NCI-H510A treated with DMSO at 0.1 percent for 48 hours (cell line): ENCODE data around the gene SOCS6.
"Not testable (repeated sequence)": the region's sequence is repeated elsewhere in the genome, so short reads cannot be mapped to it uniquely, and the experiment has no call there.

Source experiments
- DNase-seq: peaks from one replicate; lab custom pipeline; 2025; lab: John Stamatoyannopoulos, UW

SOCS6 gene

GRCh38 chr18:70358105-70358406 lies 69.2 kb downstream of the SOCS6 start:
- not testable (repeated sequence) for DNase-seq

GRCh38 chr18:70359071-70359470 lies 70.2 kb downstream of the SOCS6 start:
- DNase-seq = no peak

DNA sequence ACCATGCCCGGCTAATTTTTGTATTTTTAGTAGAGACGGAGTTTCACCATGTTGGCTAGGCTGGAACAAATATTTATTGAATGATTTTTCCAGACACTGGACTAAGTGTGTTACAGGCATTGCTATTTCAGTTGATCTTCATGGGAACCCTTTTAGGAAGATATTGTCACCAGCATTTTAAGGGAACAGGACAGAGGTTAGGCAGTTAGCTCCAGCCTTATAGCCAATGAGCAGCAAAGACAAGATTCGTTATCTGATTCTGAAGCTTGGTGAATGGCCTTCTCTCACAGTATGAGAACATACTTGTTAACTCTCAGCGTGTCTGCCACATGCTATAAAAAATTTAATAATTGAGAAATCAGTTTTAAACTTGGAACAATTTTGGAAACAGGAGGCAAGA lies 73.4 kb downstream of the SOCS6 start:
- DNase-seq = no peak

GRCh38 chr18:70363861-70364260 lies 75.0 kb downstream of the SOCS6 start:
- DNase-seq = no peak

DNA sequence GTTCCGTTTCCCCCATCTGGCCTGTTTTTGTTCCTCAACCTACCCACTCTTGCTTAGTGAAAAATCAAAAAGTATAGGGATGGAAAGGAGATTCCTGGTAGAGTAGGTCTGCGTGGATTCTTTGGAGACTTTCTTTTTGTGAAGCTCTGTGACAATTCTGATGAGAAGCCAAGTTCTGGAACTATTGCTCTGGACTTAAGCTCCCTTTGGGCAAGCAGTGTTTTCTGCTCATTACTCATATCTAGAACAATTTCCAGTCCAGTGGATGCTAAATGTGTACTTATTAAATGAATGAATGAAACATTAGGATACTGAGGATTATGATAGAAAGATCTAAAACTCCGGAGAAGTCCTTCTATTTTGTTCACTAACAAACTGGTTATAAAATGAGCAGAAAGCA lies 76.5 kb downstream of the SOCS6 start:
- DNase-seq = no peak

GRCh38 chr18:70366174-70366573 lies 77.3 kb downstream of the SOCS6 start:
- DNase-seq = no peak

- DNase-seq = no peak
Observed at GRCh38 chr18:70366670-70367069, 77.8 kb downstream of the SOCS6 start.

GRCh38 chr18:70367344-70367743 lies 78.5 kb downstream of the SOCS6 start:
- DNase-seq = not testable (repeated sequence)

DNA sequence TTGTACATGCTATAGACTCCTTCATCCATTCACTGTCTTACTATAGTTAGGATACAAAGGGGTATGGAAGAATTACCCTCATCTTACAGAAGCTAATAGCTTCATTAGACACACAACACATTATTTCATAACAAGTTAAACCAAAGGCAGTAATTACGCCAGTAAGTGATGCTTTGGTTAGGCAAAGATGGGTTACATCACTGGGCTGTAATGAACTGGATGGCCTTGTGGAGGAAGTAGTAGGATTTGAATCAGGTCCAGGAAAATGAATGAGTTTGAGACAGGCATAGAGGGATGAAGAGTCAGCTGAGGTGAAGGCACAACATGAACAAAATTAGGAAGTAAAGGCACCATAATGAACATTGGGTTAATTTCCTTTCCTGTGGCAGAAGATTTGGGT lies 80.1 kb downstream of the SOCS6 start:
- no peak for DNase-seq

DNA sequence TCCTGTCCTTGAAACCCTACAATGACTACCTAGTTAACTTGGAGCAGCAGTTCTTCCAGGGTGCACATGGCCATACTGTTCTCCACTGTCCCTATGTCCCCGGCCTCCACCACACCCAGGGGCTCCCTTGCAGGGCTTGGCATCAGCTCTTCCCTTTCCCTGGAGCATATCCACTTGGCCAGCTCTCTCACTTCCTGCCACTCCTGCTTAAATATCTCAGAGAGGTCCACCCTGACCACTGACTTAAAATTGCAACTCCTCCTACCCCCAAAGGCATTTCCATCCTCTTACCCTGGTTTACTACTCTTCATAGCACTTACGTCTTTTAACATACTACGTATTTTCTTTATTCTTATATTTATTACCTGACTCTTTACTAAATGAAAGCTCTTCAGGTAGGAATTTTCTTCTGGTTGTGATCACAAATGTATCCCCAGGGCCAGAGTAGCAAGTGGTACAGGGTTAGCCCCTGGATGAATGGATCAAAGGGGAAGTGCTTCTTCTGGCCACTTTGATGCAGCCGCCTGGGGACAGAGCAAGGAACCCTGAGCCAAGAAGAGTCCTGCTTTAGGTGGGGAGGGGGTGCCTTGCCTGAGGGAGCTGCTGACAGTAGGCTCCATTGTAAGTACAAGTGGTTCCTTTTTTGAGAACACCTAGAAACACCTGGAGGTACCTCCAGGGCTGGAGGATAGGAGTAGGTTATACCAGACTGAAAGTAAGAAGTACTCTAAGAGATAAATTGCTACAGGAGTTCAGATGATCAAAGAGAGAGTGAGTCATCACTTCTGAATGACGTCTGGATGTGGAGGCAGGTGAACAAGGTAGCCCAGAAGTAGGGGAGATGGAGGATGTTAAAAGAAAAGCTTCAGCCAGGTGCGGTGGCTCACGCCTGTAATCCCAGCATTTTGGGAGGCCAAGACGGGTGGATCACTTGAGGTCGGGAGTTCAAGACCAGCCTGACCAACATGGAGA lies 82.2 kb downstream of the SOCS6 start:
- no peak for DNase-seq

- DNase-seq = no peak
Observed at GRCh38 chr18:70371908-70372307, 83.1 kb downstream of the SOCS6 start.

DNA sequence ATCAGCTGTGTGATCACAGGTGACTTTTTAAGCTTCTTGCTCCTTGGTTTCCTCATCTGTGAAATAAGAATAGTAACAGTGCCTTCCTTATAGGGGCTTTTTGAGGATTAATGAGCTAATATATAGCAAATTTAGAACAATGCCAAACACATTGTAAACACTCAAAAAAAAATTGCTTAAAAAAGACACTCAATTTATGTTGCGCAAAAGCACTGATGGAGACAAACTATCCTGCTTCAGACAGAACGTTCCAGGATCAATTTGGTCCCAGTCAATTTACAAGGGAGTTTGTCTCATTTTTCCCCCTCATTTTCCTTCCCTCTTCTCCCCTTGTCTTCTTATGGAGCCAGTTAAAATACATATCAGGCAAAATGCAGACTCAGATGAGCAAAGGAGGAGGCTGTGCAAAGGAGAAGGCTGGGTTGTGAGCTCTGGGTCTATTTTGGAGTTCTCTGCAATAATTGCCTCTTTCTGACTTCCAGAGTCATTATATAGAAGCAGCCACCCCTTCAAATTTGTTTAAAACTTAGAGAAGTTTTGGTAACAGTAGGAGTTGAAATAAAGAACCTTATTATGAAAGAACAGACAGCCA lies 83.7 kb downstream of the SOCS6 start:
- no peak for DNase-seq

DNA sequence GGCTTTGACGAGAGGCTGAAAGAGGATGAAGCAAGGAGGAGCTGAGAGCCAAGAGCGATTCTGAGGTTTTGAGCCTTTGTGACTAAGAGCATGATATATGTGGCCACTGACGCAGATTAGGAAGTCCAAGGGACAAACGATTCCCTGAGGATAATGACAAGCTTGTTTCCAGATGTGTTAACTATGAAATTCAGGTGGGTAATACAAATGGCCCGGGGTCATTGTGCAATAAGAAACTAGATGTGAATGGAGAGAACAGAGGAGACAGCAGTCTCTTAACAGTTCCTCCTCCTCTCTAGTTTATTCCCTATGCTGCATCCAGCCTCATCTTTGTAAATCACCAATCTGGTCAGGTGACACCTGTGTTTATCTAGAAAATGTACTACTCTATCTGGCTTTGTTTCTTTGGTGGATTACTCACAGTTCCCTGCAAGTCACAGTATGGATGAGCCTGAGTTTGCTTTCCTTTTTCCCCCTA lies 84.2 kb downstream of the SOCS6 start:
- DNase-seq = no peak

GRCh38 chr18:70374154-70374553 lies 85.3 kb downstream of the SOCS6 start:
- DNase-seq = no peak

GRCh38 chr18:70376137-70376913 lies 87.5 kb downstream of the SOCS6 start:
- DNase-seq = no peak

DNA sequence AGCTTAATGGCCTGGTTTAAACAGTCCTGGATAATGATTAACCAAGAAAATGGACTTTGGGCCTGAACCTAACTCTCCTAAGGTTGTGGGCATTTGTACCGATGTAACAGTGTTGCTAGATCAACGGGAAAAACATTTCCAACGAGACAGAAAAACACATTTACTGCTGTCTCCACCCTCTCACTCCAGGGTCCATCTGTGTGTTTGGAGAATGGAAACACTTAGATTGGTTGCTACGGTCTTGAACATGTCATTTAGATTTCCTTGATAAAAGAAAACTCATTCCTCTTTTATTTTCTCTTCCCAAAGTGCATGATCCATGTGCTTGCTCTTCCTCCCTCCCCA lies 88.0 kb downstream of the SOCS6 start:
- no peak for DNase-seq

DNA sequence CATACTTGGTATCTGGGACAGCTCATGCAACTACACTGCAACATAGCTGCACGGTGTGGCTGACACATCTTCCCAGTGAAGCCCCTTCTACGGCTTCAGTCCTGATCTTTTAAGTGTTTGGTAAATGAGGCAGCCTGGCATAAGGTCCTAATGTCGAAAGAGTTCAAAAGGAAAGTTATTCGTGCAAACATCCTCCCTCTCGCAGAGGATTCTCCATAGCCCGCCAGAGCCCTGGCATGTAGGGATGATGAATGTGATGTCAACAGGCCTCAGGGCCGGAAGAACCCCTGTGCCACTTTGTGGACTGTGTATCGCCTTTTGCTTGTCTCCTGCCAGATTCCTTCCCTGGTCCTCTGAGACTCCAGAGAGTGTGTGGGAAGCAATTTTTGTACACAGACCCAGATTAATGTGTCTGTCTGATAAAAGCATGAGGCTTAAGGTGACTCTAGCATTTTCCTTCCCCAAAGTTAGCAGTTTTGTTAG lies 88.5 kb downstream of the SOCS6 start:
- DNase-seq = no peak

DNA sequence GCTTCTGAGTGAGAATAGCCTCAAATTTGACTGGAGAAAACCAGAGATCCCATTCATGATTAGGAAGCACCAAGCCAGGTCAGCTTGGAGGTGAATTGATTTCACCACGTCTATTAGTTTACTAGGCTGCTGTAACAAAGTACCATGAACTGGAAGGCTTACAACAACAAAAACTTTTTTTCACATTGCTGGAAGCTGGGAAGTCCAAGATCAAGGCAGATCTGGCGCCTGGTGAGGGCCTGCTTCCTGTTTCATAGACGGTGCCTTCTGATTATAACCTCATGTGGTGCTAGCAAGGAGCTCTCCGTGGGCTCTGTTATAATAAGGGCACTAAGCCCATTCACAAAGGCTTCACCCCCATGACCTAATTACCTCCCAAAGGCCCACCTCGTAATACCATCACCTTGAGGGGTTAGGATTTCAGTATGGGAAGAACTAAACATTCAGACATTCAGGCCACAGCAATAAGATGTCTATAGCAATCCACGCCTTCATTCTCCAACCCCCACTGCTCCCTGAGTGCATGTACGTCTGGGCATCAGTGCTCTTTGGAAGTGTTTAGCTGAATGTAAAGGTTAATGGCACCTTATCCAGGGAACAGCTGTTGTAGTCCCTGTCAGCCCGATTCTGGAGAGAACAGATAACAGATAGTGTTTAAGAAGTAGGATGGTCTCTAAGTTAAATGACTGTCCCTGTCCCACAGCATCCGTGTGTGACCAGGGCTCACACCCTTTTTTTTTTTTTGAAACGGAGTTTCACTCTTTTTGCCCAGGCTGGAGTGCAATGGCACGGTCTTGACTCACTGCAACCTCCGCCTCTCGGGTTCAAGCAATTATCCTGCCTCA lies 89.2 kb downstream of the SOCS6 start:
- no peak for DNase-seq
